ENCODE data around the gene ZNF516.

GRCh38 chr18:76522122-76522503 is 27.1 kb upstream of the ZNF516 start:
- TF ChIP-seq CTCF (IDR thresholded peaks at IDR 0.05; ENCODE audit: low read depth, low read length, poor library complexity, severe bottlenecking) (no peak), EZH2phosphoT487 (IDR thresholded peaks at IDR 0.05; ENCODE audit: borderline replicate concordance, low read length) (no peak)

Measured in DOHH2 (cell line).